Eye (tissue), 1 donor: ENCODE data around the gene PPP1R37.
"Not testable (repeated sequence)": the region's sequence is repeated elsewhere in the genome, so short reads cannot be mapped to it uniquely, and the experiment has no call there.

Experiments used
- DNase-seq: peaks from one replicate; pipeline ENCODE4 v3.0.0-alpha.2; 2015

The PPP1R37 gene

DNA sequence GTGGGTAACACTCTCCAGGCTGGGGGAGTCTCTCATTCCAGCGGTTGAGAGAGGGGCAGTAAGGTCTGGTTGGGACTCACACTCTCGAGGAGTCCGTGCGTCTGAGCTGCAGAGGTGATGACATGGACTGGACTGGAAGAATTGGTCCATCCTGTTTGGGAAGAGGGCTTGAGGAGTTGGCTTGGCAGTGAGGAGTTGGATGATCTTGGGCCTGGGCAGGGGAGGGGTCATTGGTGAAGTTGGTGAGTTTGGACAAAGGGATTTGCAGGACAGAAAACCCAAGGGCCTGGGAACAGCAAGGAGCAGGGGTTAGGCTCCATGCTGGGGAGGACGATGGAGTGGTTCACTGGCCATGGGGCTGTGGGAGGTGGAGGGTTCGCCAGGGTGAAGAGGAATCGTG lies 3.7 kb downstream of the PPP1R37 start:
- DNase-seq, result no peak

DNA sequence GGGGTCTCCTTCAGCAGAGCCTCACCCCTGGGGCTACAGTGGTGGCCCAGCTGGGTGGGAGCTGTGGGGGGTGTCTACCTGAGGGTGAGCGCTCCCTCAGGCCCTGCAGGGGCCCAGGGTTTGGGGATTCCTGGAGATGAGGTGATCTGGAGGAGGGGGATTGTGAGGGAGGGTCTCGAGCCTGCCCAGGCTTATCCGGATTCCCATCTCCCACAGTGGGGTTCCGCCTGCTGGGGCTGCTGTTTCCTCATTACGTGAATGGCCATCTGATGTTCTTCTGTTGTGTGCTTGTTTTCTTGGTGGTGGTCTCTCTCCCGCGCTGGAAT lies 4.4 kb downstream of the PPP1R37 start:
- no peak for DNase-seq

DNA sequence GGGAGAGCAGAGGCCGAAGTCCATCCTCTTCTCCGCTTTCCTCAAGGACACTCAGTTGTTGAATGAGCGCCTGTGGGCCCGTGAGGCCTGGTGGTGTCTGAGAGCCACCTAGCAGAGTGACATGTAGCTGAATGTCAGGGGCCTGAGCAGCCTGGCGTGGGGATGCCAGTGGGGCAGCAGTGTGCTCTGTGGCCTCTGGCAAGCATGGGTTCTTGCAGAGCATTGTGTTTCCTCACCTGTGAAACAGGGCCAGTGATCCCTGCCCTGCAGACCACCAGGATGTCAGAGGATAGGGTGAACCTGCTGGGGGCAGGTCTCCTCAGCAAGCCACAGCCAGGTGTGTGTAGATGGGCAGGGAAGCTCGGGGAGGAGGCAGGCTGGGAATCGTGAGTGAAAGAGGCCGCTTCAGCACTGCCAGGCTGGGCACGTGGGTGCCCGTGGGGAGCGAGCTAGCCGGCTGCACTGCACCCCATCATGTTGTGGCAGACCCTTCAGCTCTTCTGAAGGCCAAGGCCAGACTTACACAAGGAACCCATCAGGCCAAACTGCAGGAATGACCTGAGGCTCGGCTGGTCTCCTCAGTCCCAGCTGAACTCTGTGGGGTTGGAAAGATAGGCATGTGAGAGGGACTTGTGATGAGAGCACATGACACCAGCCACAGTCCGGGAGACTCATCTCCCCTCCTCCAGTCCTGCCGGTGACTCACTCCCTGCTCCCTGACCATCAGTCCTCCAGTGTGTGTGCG lies 5.0 kb downstream of the PPP1R37 start:
- DNase-seq, result no peak

DNA sequence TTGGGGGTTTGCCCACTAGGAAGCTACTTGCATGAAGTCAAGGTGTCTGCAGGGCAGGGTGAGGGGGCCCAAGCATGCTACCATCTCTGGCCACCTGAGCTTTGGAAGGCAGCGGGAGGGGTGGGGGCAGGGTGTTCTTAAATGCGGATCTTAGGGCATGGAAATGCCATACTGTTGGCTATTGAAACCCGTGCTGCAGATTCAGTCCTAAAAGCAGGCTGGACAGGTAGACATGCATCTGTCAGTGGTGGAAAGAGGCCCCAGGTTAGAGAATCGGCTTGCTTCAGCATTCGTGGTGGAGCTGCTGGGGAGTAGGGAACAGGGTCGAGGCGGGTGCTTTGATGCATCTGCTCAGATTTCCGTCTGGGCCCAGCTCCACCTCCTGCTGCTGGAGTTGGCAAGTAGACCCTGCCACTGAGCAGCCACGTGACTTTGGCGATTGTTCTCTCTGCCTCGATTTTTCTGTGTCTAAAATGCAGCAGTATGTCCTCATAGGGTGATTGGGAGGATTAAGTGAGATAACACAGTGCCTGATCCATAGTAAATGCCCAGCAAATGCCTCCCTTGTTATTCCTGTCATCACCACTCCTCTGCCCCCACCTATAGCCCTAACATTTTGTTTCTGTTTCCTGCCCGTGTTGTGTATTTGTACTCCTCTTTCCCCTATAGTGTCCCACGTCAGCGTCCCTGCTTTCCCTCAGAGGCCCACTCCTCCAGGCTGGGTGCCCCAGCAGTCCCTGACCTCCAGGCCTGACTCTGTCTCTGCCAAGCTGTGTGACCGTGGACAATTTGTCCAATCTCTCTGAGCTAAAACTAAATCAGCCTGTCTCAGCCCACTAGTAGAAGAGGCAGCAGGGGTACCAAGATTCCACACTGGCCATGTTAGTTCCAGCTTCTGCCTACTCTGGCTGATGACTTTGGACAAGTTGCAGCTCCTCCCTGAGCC lies 5.8 kb downstream of the PPP1R37 start:
- DNase-seq, result no peak

DNA sequence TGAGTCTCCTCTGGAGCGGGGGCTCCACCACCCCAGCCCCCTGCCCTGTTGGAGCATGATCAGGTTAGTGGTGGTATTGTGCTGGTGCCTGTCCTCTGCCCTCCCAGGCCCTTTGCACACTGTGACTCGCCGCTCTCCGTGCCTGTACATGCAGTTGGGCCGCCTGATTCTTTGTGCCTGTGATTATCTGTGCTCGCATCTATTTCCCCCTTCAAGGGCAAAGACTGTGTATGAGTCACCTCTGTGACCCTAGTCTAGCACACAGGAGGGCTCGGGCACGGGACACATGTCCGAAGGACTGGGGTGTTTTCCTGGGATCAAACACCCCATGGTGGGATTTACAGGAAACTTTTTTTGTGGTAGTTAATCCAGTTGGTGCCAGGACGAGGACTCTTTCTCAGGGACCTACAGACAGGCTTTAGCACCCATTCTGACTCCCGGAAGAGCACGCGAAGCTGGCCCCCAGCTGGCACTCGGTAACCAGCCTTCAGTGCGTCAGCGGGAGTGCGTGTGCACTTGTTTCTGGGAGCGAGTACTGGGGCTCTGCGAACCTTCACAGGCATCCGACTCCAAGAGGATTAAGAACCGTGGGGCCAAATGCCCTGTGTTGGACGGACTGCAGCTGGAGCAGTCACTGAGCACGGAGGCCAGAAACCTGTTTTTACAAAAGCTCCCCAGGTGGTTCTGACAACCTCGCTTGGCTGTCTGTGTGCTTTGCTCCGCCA lies 6.7 kb downstream of the PPP1R37 start:
- peak; percentile 52 for DNase-seq

DNA sequence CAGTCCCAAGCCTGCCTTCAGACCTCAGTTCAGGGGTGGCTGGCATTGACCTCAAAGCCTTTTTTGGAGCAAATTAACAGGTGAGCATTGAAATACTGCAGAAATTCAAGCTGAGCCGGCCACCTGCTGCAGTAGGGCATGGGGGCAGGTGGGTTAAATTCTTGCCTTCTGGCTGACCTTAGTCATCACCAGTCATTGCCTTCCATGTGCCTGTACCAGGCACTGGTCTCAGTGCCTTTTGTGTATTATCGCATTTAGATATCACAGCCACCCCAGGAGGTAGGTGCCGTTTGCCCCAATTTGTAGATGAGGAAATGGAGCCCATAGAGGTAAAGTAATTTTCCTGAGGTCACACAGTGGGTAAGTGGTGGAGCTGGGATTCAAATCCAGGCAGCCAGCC lies 7.2 kb downstream of the PPP1R37 start:
- DNase-seq, result no peak

DNA sequence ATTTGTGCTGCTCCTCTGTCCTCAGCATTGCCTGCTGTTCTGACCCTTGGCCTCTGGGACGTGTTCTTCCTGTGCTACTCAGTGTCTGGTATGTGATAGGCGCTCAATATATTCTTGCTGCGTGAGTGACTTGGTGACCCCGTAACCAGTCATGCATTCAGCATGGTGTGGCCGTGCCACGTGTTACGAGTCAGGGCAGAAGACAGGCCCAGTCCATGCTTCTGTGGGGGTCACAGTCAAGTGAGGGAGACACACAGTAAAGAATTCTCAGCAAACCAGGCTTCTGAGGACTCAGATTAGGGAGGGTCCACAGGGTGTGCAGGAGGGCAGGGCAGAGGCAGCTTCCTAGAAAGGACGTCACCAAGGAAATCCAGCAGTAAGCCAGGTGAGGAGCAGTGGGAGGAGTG lies 7.9 kb downstream of the PPP1R37 start:
- peak; percentile 74 for DNase-seq

DNA sequence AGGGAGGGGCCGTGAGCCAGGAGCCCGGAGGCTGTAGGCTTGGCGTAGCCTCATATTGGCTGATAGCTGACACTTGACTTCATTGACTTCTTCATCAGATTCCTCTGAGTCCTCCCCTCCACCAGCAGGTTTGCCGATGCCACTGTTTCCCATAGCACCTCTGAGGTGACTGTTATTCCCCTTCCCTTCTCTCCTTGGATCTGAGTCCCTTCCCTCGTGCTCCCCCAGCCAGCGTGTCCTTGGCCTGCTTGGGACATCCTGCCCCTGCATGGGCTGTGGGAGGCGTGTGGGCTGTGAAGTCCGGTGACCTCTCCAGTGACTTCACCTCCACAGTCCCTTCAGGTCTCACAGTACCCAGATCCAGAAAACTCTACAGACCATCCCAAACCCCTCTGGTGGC lies 8.8 kb downstream of the PPP1R37 start:
- DNase-seq, result no peak

DNA sequence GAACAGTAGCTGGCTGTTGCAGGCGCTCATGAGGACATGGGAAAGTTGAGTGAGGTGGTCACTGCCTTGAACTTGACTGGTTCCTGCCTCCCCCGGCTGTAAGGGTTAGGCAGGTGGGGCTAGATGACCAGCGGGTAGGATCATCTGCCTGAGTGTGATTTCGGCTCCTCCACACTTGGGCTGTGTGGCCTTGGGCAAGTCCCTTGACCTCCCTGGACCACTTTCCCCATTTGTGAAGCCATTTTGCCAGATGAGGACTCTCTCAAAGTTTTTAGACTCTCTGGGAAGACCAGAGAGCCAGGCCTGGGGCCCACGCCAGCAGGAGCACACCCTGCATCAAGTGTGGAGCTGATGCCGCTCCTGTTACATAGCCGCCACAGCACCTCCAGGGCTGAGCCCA lies 9.5 kb downstream of the PPP1R37 start:
- DNase-seq, result no peak

DNA sequence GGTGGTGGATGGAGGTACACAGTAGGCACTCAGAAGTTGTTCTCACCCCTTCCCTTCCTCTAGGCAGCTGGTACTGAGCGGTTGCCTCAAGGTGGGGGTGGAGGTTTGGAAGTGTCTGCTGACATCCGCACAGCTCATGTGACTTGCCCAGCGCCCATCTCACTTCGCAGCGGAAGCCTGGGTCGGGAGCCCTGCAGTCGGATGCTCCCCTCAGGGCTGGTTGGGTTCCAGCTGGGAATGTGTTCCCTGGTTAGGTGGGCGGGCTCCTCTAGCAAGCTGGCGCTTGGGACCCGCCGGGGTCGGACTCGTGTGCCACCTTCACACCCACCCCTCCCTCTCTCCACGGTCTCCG lies 10.2 kb downstream of the PPP1R37 start:
- DNase-seq, result peak; percentile 48

DNA sequence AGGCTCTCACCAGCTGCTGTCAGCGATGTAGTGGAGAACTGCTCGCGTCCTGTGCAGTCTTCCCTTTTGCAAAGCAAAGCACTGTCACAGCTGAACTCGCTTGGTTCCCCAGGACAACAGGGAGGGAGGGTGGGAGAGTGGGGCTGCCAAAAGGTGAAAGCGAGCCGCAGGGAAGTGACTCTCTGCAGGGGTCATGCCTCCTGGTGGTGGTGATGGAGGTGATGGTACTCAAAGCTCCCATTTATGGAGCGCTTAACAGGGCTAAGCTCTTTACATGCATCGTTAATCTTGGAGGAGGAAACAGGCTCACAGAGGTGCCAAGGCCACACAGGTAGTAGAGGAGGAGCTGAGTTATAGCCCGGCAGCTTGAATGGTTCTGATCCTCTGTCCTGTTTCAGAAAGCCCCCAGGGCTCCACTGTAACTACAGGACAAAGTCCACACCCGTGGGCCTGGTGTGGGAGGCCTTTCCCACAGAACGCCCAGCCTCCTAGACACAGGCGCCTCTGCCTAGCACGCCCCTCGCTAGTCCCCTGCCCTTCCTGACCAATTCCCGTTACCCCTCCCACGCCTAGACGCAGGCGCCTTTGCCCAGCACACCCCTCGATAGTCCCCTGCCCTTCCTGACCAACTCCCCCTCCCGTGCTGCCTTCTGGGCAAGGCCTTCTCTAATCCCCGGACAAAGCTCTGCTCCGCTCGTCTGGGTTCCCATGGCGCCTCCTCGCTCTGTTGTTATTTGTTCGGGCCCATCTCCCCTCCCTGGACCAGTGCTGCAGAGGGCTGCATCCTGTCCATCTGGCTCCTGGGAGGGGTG lies 10.7 kb downstream of the PPP1R37 start:
- DNase-seq, result peak; percentile 62

DNA sequence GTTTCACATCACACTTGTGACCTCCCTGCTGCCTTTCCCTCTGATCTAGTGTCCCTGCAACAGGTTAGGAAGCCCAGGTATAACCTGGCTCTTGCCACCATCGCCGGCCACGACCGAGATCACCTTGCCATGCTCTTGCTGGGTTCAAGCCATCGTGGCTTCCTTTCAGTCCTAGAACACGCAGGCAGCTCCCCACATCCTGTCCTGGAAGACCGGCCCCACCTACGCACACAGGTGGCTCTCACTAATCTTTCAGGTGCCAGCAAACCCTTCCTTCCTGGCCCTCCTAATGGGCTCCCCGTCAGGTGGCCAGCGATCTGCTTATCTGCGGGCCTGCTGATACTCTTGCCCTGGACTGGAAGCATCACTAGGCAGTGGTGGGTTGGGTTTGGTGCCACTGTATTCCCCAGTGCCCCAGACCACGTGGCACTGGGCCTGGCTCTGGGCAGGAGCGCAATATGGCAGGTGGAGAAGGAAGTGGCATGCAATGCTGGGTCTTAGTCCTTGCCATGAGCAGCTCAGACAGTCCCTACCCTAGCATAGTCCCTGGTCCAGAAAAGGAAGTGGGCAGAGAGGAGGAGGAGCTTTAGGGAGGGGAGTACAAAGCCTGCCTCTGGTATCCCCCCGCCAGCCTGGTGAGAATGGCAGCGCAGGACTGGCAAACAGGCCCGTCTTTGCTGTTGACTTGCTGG lies 11.8 kb downstream of the PPP1R37 start:
- no peak for DNase-seq

DNA sequence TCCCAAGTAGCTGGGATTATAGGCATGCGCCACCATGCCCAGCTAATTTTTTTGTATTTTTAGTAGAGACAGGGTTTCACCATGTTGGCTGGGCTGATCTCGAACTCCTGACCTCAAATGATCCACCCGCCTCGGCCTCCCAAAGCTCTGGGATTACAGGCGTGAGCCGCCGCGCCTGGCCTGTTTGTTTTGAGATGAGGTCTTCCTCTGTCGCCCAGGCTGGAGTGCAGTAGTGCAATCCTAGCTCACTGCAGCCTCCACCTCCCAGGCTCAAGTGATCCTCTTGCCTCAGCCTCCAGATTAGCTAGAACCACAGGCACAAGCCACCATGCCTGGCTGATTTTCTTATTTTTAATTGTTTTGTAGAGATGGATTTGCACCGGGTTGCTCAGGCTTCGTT lies 13.4 kb downstream of the PPP1R37 start:
- not testable (repeated sequence) for DNase-seq

DNA sequence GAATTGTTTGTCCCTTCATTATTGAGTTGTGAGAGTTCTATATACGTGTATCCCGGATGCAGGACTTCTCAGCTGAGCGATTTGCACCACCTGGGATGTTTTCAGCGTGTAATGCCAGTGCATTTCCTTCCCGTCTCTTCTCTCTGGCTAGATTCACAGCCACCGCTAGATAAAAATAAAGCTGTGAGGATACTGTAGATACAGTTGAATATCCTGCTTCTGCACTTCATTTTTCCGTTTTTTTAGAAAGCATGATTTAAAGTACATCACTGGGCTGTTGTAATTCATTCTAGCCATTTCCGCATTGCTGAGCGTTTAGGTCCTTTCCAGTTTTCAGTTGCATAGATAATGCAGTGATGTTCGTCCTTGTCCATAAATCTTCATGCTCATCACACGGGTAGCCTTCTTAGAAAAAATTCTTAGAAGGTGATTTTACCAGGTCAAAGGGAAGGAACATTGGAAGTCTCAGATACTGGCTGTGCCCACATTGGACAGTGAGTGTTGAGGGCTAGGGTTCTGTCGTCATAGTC lies 14.7 kb downstream of the PPP1R37 start:
- no peak for DNase-seq

DNA sequence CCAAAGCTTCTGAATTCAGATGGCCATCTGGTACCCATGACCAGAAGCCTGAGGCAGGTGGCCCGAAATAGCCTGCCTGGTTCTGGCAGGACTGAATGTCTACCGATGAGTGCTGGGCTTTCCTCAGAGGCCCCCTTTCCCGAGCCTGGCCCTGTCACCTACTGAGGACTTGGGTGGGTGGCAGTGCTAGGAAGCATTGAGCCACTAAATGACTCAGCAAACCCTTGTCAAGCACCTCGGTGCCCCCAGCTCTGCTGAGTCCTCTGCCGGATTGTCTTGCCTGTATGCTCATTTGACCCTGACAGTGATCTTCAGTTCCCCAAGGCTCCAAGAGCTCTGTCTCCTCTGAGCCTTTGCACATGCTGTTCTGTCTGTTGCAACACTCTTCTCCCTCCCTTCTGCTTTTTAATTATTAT lies 17.9 kb downstream of the PPP1R37 start:
- no peak for DNase-seq

DNA sequence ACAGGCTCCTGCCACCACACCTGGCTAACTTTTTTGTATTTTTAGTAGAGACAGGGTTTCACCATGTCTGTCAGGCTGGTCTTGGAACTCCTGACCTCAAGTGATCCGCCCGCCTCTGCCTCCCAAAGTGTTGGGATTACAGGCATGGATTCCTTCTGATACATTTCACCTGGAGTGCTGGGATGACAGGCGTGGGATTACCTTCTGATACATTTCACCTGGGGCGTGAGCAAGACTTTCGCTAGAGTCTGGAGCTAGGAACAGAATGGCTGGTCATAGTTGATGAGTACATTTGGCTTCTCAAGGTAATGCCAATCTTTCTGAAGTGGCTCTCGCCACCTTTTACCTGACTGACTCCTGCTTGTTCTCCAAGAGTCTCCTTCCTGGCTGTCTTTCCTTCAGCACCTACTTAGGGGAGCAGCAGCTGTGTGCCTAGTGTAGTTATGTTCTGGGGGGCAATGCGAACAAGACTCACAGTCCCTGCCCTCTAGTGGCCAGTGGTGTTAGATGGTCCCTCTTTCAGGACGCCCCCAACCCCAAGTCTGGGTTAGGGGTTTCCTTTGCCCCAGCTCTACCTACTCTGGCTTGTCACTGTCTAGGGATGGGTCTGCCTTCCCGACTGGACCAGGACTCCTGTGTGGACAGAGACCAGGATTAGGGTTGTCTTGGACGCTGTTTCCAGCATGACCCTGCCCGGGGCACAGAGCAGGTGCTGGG lies 19.3 kb downstream of the PPP1R37 start:
- DNase-seq, result no peak

DNA sequence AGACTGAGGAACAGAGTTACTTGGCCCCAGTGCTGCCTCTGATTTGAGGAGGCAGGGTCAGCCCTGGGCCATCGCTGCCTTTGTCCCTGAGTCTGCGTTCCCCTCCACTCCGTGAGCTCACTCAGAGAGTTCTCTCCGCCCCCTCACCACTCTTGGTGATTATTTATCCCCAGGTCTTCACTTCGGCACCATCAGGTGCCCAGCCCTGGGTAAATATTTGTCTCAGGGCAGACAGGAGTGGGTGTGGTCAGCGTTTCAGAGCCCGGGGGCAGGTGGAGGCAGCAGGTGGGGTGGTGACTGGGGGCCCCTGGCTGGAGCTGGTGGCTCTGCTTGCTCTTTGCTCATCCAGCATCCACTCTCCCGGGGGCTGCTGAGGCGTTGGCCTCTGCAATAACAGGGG lies 20.6 kb downstream of the PPP1R37 start:
- DNase-seq, result no peak

DNA sequence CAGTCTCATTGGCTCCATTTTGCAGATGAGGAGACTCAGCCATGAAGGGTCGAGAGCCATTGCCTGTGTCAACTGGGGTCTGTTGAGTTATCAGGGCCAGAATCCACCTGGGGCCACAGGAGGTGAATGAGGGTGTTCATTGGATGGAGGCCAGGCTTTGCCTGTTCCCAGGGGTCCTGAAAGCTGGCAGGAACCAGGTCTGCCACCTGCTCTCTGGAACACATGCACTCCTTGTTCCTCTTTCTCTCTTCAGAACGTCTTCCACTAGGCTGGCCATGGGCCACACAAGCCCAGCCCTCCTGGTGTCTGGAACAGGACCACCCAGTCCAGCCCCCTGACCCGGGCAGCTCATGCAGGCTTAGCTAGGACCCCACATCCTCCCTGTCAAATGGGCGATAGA lies 21.1 kb downstream of the PPP1R37 start:
- no peak for DNase-seq

DNA sequence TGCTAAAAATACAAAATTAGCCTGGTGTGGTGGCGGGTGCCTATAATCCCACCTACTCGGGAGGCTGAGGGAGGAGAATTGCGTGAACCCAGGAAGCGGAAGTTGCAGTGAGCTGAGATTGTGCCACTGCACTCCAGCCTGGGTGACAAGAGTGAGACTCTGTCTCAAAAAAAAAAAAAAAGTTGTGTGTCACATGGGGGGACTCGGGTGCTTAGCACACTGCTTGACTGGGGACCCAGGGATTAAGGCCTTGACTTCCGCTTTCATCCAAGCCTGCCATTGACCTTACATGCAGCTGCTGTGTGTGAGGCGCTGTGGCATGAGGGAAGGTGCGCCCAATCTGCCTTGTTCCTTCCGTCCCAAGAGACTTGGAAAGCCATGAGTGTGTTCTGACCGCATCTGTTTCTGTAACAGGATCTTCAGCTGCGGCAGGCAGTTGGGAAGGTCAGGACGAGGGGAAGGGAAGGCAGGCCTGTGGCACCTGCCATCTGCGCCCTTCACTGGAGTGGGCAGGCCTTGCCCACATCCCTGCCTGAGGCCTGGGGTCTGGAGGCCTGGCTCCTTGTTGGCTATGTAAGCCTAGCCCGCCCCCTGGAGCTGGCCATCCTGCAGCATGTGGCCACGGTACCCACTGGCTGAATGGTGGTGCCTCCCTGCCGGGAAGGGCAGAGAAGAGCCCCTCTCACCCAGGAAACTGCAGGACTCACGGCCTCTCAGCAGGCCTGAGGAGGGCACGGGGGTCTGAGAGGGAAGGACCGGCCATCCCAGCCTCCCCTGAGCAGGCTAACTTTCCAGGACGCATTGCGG lies 23.0 kb downstream of the PPP1R37 start:
- peak; percentile 53 for DNase-seq

DNA sequence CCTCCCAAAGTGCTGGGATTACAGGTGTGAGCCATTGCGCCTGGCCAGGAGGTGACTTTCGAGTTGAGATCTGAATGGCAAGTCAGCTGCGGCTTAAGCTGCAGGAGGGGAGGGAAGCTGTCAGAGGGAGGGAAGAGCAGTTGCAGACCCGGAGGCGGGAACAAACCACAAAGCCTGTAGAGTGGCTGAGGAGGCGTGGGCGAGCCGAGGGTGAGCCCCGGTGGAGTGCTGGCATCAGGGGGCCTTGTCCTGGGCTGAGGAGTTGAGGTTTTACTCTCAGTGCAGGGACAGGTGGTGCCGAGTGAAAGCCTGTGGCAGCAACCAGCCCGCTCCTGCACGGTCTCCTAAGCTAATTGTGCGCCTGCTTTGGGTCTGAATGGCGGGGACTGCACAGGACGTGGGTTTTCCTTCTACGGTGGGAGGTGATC lies 24.2 kb downstream of the PPP1R37 start:
- DNase-seq, result no peak
